Measurements from ENCODE around the gene NAGLU. TPM values are rescaled to one million over a fixed set of nuclear protein-coding genes. Genes with fewer than 3 reads are reported as not detected.

The NAGLU gene
- polyA plus RNA-seq, 2 of the 4 experiments (the other 2 are of a cell fraction) = 17.8 to 34.5 TPM

GRCh38 chr17:42526031-42526444 is 10.0 kb upstream of the NAGLU start (continued):
- TF ChIP-seq REST (IDR thresholded peaks at IDR 0.05) (no peak), FOSL2 (IDR thresholded peaks at IDR 0.05) (no peak), FOSL2 (CRISPR knock-in tag; IDR thresholded peaks at IDR 0.05) (no peak), ESRRA (IDR thresholded peaks at IDR 0.05; ENCODE audit: borderline replicate concordance, low read length) (no peak), TP53 (CRISPR knock-in tag; IDR thresholded peaks at IDR 0.05) (no peak), RARB (CRISPR knock-in tag; IDR thresholded peaks at IDR 0.05) (no peak), FOXS1 (CRISPR knock-in tag; IDR thresholded peaks at IDR 0.05) (no peak)

GRCh38 chr17:42527932-42528331 is 8.1 kb upstream of the NAGLU start:
- FAIRE-seq (no peak), DNase-seq (ENCODE audit: low read depth in 1 of 2, low spot score in 1 of 2) (no peak), ATAC-seq (no peak)
- CTCF ChIA-PET = interaction anchor here (0.6 to 11.5 kb wide), 77 partner anchors 9 to 562 kb away, joined by 3 to 231 read pairs (median 5); partner anchors contain the start of genes AARSD1, CAVIN1, HSD17B1 and KAT2A
- Histone ChIP-seq H3K27ac (peak overlapping the region in 1 of 2 experiments; percentile 80; a peak in 3 of 6 replicates), H3K4me1 (peaks cover 44% of the 10 kb centered on the region), H3K4me3 (no peak overlapping the region), H3K9me3 (no peaks in the 10 kb centered on the region), H3K4me2 (no peak overlapping the region)
- TF ChIP-seq MAFK (IDR thresholded peaks at IDR 0.05; ENCODE audit: partially characterized antibody) = no peak
- TF ChIP-seq RCOR1 (IDR thresholded peaks at IDR 0.05; ENCODE audit: low read depth, low read length) = no peak
- TF ChIP-seq REST (IDR thresholded peaks at IDR 0.05) = no peak
- TF ChIP-seq GATA3 (IDR thresholded peaks at IDR 0.05; ENCODE audit: borderline replicate concordance) = no peak
- no peak for TF ChIP-seq RNF2 (IDR thresholded peaks at IDR 0.05; ENCODE audit: borderline replicate concordance, low read depth)
- no peak for TF ChIP-seq NPAS2 (CRISPR knock-in tag; IDR thresholded peaks at IDR 0.05; ENCODE audit: borderline replicate concordance)
- no peak for TF ChIP-seq HOXA7 (CRISPR knock-in tag; IDR thresholded peaks at IDR 0.05)
- POLR2A ChIA-PET = interaction anchor here (0.6 to 1.3 kb wide), 5 partner anchors 8 to 112 kb away, joined by 3 to 11 read pairs (median 4); partner anchors contain the start of genes CAVIN1 and NAGLU
- 79% methylated on average over 6 of the region's 6 CpGs for WGBS (ENCODE audit: missing lambda C conversion rate)

DNA sequence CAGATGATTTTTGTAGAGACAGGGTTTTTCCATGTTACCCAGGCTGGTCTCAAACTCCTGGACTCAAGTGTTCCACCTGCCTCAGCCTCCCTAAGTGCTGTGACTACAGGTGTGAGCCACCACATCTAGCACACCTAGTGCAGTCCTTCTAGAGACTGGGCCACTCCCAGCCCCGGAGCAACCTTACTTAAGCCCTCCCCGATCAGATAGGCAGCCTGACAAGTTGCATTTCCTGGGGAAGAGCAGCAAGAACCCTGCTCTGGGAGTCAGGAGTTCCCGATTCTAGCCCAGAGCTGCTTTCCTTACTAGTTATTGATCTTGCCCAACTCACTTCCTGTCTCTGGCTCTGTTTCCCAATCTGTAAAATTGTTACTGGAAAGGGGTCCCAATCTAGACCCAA is 7.0 kb upstream of the NAGLU start:
- H3K27ac ChIP-seq = peak overlapping the region in 1 of 2 experiments; percentile 85; a peak in 3 of 6 replicates
- H3K9me3 ChIP-seq = no peaks in the 10 kb centered on the region
- TF ChIP-seq ZSCAN20 (CRISPR knock-in tag; IDR thresholded peaks at IDR 0.05) (no peak), FOXS1 (CRISPR knock-in tag; IDR thresholded peaks at IDR 0.05) (no peak), SREBF2 (IDR thresholded peaks at IDR 0.05) (no peak), HOXA7 (CRISPR knock-in tag; IDR thresholded peaks at IDR 0.05) (no peak), MAFK (IDR thresholded peaks at IDR 0.05; ENCODE audit: partially characterized antibody) (no peak), JUNB (IDR thresholded peaks at IDR 0.05) (no peak), RARB (CRISPR knock-in tag; IDR thresholded peaks at IDR 0.05) (no peak), ZNF302 (CRISPR knock-in tag; IDR thresholded peaks at IDR 0.05) (no peak), EP300 (IDR thresholded peaks at IDR 0.05) (no peak), MAZ (IDR thresholded peaks at IDR 0.05; ENCODE audit: borderline replicate concordance, low read depth, low read length) (no peak)
- TF ChIP-seq, protein P1, sequence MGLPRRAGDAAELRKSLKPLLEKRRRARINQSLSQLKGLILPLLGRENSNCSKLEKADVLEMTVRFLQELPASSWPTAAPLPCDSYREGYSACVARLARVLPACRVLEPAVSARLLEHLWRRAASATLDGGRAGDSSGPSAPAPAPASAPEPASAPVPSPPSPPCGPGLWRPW (IDR thresholded peaks at IDR 0.05) = no peak
- TF ChIP-seq, protein P2, sequence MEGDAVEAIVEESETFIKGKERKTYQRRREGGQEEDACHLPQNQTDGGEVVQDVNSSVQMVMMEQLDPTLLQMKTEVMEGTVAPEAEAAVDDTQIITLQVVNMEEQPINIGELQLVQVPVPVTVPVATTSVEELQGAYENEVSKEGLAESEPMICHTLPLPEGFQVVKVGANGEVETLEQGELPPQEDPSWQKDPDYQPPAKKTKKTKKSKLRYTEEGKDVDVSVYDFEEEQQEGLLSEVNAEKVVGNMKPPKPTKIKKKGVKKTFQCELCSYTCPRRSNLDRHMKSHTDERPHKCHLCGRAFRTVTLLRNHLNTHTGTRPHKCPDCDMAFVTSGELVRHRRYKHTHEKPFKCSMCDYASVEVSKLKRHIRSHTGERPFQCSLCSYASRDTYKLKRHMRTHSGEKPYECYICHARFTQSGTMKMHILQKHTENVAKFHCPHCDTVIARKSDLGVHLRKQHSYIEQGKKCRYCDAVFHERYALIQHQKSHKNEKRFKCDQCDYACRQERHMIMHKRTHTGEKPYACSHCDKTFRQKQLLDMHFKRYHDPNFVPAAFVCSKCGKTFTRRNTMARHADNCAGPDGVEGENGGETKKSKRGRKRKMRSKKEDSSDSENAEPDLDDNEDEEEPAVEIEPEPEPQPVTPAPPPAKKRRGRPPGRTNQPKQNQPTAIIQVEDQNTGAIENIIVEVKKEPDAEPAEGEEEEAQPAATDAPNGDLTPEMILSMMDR (IDR thresholded peaks at IDR 0.05) = no peak
- TF ChIP-seq, protein P3, sequence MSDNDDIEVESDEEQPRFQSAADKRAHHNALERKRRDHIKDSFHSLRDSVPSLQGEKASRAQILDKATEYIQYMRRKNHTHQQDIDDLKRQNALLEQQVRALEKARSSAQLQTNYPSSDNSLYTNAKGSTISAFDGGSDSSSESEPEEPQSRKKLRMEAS (IDR thresholded peaks at IDR 0.05) = no peak
- CTCF ChIA-PET = interaction anchor here (0.6 to 11.5 kb wide), 6 partner anchors 13 to 217 kb away, joined by 3 to 231 read pairs (median 70); partner anchors contain the start of gene CAVIN1
- H3K4me1 ChIP-seq = peaks cover 44% of the 10 kb centered on the region
- ATAC-seq (no peak), DNase-seq (ENCODE audit: low read depth in 1 of 2, low spot score in 1 of 2) (no peak), FAIRE-seq (no peak)
- WGBS (ENCODE audit: missing lambda C conversion rate) = 93% methylated on average over 3 of the region's 3 CpGs
- H3K4me3 ChIP-seq = no peak overlapping the region
- POLR2A ChIA-PET = no interaction called here
- no peak overlapping the region for H3K4me2 ChIP-seq

Measured in A549 (cell line).